HepG2 (cell line): Measurements from ENCODE around the gene PCNA. TPM values are rescaled to one million over a fixed set of nuclear protein-coding genes. Genes with fewer than 3 reads are reported as not detected.

ENCODE experiments used
- ARNT ChIP-seq: fragments of 450-650 bp; IDR thresholded peaks from 2 replicates; pipeline ENCODE4 v1.6.1; 2017
- BRD4 ChIP-seq: sonication (generic); formaldehyde crosslinking; IDR thresholded peaks from 2 replicates; pipeline ENCODE4 v1.4.0; 2020; ENCODE audit warnings: missing genetic modification reagents
- DR1 ChIP-seq: sonication (generic); formaldehyde crosslinking; IDR thresholded peaks from 2 replicates; pipeline ENCODE4 v1.8.0; 2021; ENCODE audit warnings: mild to moderate bottlenecking, missing genetic modification reagents, inconsistent platforms
- GLI4 ChIP-seq: sonication (generic); formaldehyde crosslinking; IDR thresholded peaks from 2 replicates; pipeline ENCODE4 v1.5.1; 2020; ENCODE audit warnings: missing genetic modification reagents, mild to moderate bottlenecking, moderate library complexity, borderline replicate concordance
- HHEX ChIP-seq: IDR thresholded peaks from 2 replicates; pipeline ENCODE4 v1.6.1; 2016; ENCODE audit warnings: control low read depth
- MEIS2 ChIP-seq: sonication (generic); formaldehyde crosslinking; IDR thresholded peaks from 2 replicates; pipeline ENCODE4 v1.9.0; 2021; ENCODE audit warnings: mild to moderate bottlenecking, missing genetic modification reagents
- NFYB ChIP-seq: sonication (generic); formaldehyde crosslinking; IDR thresholded peaks from 2 replicates; pipeline ENCODE4 v1.4.0; 2020; ENCODE audit warnings: missing genetic modification reagents
- RELA ChIP-seq: sonication (generic); formaldehyde crosslinking; IDR thresholded peaks from 2 replicates; pipeline ENCODE4 v1.4.0; 2020; ENCODE audit warnings: missing genetic modification reagents
- SYNCRIP ChIP-seq: fragments of 200-400 bp; formaldehyde crosslinking; IDR thresholded peaks from 2 replicates; pipeline ENCODE4 v1.6.1; 2018; ENCODE audit warnings: mild to moderate bottlenecking, low read depth, low read length; ENCODE audit not compliant: insufficient read depth
- TCF7L2 ChIP-seq: IDR thresholded peaks from 2 replicates; pipeline ENCODE4 v1.6.1; 2011; ENCODE audit warnings: mild to moderate bottlenecking, low read depth, low read length, moderate library complexity
- ZC3H13 ChIP-seq: sonication (generic); formaldehyde crosslinking; IDR thresholded peaks from 2 replicates; pipeline ENCODE4 v1.8.1; 2023; ENCODE audit warnings: mild to moderate bottlenecking, missing genetic modification reagents, moderate library complexity
- ZMAT3 ChIP-seq: sonication (generic); formaldehyde crosslinking; conservative IDR thresholded peaks from 2 replicates; pipeline ENCODE4 v1.7.0; 2021; ENCODE audit warnings: missing genetic modification reagents
- ZNF547 ChIP-seq: sonication (generic); formaldehyde crosslinking; IDR thresholded peaks from 2 replicates; pipeline ENCODE4 v1.5.1; 2020; ENCODE audit warnings: mild to moderate bottlenecking, missing genetic modification reagents
- ZNF713 ChIP-seq: sonication (generic); formaldehyde crosslinking; IDR thresholded peaks from 2 replicates; pipeline ENCODE4 v1.4.0; 2020; ENCODE audit warnings: mild to moderate bottlenecking, missing genetic modification reagents
- ZNF737 ChIP-seq: sonication (generic); formaldehyde crosslinking; IDR thresholded peaks from 2 replicates; pipeline ENCODE4 v1.5.0; 2020; ENCODE audit warnings: missing genetic modification reagents, mild to moderate bottlenecking, borderline replicate concordance
- ZNF772 ChIP-seq: sonication (generic); formaldehyde crosslinking; IDR thresholded peaks from 2 replicates; pipeline ENCODE4 v1.5.0; 2020; ENCODE audit warnings: mild to moderate bottlenecking, missing genetic modification reagents
- polyA plus RNA-seq, 8 experiments: library from polyadenylated mRNA; depleted of rRNA in 3 of 8; stranded (reverse) in 7 of 8; unstranded in 1 of 8; fragments of >200 nt; fragmentation: Illumina TruSeq in 4 of 8; extraction: Trizol in 4 of 8; gene quantifications; 2 replicates each; pipeline versions ENCODE4 v1.2.1 to v1.2.3, GENCODE V29; 2011 to 2016; ENCODE audit warnings: low read depth in 4 of 8, missing spikeins in 1 of 8, mixed read lengths in 1 of 8; ENCODE audit not compliant: insufficient read depth in 1 of 8
- total RNA-seq, 5 experiments: library from RNA; depleted of rRNA; stranded (reverse); fragments of >200 nt; fragmentation: Illumina TruSeq; extraction: Trizol; gene quantifications; 2 replicates each; pipeline ENCODE4 v1.2.3, GENCODE V29; 2016; ENCODE audit warnings: low read depth in 1 of 5
- TF ChIP-seq, protein P1 (sequence below): sonication (generic); formaldehyde crosslinking; IDR thresholded peaks from 2 replicates; pipeline ENCODE4 v1.5.1; 2020; ENCODE audit warnings: mild to moderate bottlenecking, moderate library complexity, missing genetic modification reagents
- TF ChIP-seq, protein P2 (sequence below): sonication (generic); formaldehyde crosslinking; IDR thresholded peaks from 2 replicates; pipeline ENCODE4 v1.8.0; 2023; ENCODE audit warnings: mild to moderate bottlenecking, missing genetic modification reagents
- TF ChIP-seq, protein P3 (sequence below): sonication (generic); formaldehyde crosslinking; IDR thresholded peaks from 2 replicates; pipeline ENCODE4 v1.9.0; 2021; ENCODE audit warnings: missing genetic modification reagents, mild to moderate bottlenecking, borderline replicate concordance
- TF ChIP-seq, protein P4 (sequence below): sonication (generic); formaldehyde crosslinking; IDR thresholded peaks from 2 replicates; pipeline ENCODE4 v1.8.0; 2022; ENCODE audit warnings: mild to moderate bottlenecking, missing genetic modification reagents
- TF ChIP-seq, protein P5 (sequence below): IDR thresholded peaks from 2 replicates; pipeline ENCODE4 v1.6.1; 2016; ENCODE audit warnings: low read depth

Gene PCNA
- total and polyA plus RNA-seq, 2 of the 13 experiments (the other 11 are each of a cell fraction or from before 2014, with no cell fraction given): 229 to 655 TPM

DNA sequence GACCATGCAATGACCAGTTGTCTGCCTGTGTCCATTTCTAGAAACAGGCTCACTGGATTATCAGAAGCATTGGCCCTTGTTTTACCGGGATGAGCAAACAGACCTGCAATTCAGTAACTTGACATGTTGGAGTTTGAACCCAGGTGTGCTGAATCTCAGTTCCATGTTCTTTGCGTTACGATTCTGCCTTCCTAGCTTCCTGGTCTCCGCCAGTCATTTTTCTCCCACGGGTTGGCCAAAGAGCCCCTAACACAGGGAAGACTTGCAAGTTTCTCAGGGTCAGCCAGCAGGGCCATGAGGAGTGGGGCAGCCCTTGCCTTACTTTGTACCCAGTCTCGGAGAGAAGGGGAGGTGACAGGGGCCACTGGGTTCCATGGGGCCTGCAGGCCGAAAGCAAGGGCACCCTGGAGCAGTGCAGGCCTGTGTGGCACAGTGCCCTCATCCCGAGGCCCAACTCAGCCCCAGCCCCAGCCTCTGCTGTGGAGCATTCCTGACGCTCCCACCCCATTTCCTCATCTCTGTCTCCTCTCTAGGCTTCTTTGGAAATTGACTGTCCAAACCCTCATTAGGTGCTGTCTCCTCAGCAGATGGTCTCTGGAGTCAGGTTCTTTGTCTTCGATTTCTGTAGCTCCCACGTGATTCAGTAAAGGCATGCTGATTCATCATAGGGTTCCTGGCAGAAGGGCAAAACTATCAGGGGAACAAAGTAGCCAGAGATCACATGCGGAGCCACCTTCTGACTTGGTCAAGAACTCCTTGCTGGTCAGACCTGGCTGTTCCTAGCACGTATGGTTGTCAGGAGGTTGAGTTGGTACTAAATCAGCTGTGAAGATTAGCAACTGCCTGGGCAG is 30.7 kb upstream of the PCNA start (continued):
- peak; percentile 49; the same call in 1 of the 2 replicates for TF ChIP-seq GLI4 (CRISPR knock-in tag)
- peak; percentile 93 for TF ChIP-seq MEIS2 (CRISPR knock-in tag)
- TF ChIP-seq, protein P1, sequence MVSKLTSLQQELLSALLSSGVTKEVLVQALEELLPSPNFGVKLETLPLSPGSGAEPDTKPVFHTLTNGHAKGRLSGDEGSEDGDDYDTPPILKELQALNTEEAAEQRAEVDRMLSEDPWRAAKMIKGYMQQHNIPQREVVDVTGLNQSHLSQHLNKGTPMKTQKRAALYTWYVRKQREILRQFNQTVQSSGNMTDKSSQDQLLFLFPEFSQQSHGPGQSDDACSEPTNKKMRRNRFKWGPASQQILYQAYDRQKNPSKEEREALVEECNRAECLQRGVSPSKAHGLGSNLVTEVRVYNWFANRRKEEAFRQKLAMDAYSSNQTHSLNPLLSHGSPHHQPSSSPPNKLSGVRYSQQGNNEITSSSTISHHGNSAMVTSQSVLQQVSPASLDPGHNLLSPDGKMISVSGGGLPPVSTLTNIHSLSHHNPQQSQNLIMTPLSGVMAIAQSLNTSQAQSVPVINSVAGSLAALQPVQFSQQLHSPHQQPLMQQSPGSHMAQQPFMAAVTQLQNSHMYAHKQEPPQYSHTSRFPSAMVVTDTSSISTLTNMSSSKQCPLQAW: peak; percentile 86; the same call in 1 of the 2 replicates
- TF ChIP-seq ZNF547 (CRISPR knock-in tag): peak; percentile 70
- TF ChIP-seq ZNF713: 0 out of 2 replicates have a peak, but pooled peaks have one; percentile 98
- TF ChIP-seq, protein P2, sequence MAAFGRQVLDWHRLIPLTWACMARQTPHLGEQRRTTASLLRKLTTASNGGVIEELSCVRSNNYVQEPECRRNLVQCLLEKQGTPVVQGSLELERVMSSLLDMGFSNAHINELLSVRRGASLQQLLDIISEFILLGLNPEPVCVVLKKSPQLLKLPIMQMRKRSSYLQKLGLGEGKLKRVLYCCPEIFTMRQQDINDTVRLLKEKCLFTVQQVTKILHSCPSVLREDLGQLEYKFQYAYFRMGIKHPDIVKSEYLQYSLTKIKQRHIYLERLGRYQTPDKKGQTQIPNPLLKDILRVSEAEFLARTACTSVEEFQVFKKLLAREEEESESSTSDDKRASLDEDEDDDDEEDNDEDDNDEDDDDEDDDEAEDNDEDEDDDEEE (CRISPR knock-in tag): peak; percentile 90
- TF ChIP-seq RELA (CRISPR knock-in tag): peak; percentile 55; the same call in 1 of the 2 replicates
- peak; percentile 65; the same call in 1 of the 2 replicates for TF ChIP-seq DR1 (CRISPR knock-in tag)
- no peak for TF ChIP-seq ZC3H13 (CRISPR knock-in tag)
- TF ChIP-seq, protein P3, sequence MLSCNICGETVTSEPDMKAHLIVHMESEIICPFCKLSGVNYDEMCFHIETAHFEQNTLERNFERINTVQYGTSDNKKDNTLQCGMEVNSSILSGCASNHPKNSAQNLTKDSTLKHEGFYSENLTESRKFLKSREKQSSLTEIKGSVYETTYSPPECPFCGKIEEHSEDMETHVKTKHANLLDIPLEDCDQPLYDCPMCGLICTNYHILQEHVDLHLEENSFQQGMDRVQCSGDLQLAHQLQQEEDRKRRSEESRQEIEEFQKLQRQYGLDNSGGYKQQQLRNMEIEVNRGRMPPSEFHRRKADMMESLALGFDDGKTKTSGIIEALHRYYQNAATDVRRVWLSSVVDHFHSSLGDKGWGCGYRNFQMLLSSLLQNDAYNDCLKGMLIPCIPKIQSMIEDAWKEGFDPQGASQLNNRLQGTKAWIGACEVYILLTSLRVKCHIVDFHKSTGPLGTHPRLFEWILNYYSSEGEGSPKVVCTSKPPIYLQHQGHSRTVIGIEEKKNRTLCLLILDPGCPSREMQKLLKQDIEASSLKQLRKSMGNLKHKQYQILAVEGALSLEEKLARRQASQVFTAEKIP (CRISPR knock-in tag): no peak
- TF ChIP-seq NFYB: 0 out of 2 replicates have a peak, but pooled peaks have one; percentile 15
- no peak for TF ChIP-seq ZNF737 (CRISPR knock-in tag)
- TF ChIP-seq BRD4 (CRISPR knock-in tag): peak; percentile 57
- no peak for TF ChIP-seq SYNCRIP
- TF ChIP-seq ARNT: no peak
- TF ChIP-seq ZMAT3: 0 out of 2 replicates have a peak, but pooled peaks have one; percentile 42
- TF ChIP-seq ZNF772 (CRISPR knock-in tag): peak; percentile 22; the same call in 1 of the 2 replicates
- TF ChIP-seq HHEX (CRISPR knock-in tag): peak; percentile 50; the same call in 1 of the 2 replicates
- TF ChIP-seq, protein P4, sequence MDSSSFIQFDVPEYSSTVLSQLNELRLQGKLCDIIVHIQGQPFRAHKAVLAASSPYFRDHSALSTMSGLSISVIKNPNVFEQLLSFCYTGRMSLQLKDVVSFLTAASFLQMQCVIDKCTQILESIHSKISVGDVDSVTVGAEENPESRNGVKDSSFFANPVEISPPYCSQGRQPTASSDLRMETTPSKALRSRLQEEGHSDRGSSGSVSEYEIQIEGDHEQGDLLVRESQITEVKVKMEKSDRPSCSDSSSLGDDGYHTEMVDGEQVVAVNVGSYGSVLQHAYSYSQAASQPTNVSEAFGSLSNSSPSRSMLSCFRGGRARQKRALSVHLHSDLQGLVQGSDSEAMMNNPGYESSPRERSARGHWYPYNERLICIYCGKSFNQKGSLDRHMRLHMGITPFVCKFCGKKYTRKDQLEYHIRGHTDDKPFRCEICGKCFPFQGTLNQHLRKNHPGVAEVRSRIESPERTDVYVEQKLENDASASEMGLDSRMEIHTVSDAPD (CRISPR knock-in tag): no peak
- TF ChIP-seq, protein P5, sequence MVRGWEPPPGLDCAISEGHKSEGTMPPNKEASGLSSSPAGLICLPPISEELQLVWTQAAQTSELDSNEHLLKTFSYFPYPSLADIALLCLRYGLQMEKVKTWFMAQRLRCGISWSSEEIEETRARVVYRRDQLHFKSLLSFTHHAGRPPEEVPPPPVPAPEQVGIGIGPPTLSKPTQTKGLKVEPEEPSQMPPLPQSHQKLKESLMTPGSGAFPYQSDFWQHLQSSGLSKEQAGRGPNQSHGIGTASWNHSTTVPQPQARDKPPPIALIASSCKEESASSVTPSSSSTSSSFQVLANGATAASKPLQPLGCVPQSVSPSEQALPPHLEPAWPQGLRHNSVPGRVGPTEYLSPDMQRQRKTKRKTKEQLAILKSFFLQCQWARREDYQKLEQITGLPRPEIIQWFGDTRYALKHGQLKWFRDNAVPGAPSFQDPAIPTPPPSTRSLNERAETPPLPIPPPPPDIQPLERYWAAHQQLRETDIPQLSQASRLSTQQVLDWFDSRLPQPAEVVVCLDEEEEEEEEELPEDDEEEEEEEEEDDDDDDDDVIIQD (CRISPR knock-in tag): peak; percentile 92
- no peak for TF ChIP-seq TCF7L2
